ENCODE results near the gene GZF1.

Gene GZF1

GRCh38 chr20:23361476-23362391 is at the start of gene GZF1:
Gene GZF1 (plus strand): TSS chr20:23362182. CDS start chr20:23364384, 2,202 bp downstream.
- peak; percentile 98 for DNase-seq

GRCh38 chr20:23313271-23313670 is 48.7 kb upstream of the GZF1 start:
- no peak for DNase-seq

GRCh38 chr20:23314699-23315098 is 47.3 kb upstream of the GZF1 start:
- no peak for DNase-seq

DNA sequence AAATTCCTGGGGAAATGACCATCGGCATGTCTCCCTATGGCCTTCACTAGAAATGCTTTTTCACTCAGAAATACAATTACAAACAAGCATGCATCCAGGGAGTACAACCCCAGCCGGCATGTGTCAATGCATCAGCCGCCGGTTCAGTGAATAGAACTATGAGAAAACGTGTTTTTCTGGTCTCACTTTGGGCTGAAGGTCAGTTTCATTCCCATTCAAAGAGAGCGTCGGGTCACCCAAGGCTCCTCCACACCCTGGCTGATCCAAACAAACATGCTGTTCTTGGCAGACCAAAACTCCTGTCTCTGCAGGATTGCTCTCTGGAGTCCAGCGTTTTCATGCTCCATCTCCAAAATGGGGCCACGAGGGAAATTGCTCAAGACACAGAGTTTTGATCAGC is 46.9 kb upstream of the GZF1 start:
- no peak for DNase-seq

DNA sequence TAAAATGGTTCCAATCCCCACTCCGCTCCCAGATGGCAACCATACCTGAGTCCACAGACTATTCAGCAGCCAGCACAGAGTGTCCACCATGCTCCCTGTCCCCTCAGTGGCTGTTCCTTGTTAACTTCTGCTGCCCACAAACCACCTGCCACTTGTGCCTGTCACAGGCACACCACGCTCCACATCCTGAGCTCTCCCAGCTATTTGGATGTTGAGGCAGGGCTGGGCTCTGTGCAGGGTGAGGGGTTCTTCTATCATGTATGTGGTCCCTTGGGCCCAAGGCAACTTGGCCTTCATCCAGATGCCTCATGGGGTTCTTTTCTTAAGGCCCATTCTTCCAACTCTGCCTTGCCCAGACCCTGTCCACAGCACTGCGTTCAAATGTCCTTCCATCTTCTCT is 45.4 kb upstream of the GZF1 start:
- DNase-seq, result no peak

- DNase-seq, result no peak
Measured at GRCh38 chr20:23317081-23317480, 44.9 kb upstream of the GZF1 start.

DNA sequence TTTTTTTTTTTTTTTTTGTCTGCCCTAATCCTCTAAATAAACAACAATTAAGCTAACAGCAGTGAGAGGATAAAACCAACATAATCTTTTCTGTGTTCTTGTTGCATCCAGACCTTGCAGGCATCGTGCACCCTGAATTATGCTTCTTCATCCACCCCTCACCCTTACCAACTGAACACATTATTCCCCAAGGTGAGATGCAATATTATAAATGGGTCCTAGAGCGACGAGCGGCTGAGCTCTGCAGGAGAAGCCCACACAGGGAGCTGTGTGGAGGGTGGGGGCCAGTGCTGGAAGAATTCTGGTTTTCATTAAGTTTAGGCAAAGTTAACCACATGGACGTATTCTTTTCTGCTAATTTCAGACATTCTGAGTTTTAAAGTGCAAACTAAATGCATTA is 43.6 kb upstream of the GZF1 start:
- no peak for DNase-seq

GRCh38 chr20:23320317-23320716 is 41.7 kb upstream of the GZF1 start:
- DNase-seq, result peak; percentile 10

GRCh38 chr20:23325107-23325506 is 36.9 kb upstream of the GZF1 start:
- no peak for DNase-seq

DNA sequence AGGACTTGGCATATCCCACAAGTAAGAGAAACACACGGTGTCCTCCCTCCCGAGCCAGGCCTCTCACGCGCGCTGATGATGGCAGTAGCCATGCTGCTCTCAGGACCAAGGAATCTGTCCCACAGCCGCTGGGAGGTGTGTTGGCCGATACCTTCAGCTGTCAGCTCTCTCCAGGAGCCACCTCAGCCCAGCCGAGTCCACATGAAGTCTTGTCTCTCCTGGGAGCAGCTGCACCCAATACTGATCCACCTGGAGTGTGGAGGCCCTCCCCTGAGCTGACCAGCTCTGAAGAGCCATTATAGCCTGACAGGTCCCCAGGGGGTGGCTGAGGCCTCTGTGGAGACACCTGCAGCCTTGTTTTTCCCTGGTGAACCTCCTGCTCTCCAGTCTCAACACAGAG is 35.2 kb upstream of the GZF1 start:
- no peak for DNase-seq

DNA sequence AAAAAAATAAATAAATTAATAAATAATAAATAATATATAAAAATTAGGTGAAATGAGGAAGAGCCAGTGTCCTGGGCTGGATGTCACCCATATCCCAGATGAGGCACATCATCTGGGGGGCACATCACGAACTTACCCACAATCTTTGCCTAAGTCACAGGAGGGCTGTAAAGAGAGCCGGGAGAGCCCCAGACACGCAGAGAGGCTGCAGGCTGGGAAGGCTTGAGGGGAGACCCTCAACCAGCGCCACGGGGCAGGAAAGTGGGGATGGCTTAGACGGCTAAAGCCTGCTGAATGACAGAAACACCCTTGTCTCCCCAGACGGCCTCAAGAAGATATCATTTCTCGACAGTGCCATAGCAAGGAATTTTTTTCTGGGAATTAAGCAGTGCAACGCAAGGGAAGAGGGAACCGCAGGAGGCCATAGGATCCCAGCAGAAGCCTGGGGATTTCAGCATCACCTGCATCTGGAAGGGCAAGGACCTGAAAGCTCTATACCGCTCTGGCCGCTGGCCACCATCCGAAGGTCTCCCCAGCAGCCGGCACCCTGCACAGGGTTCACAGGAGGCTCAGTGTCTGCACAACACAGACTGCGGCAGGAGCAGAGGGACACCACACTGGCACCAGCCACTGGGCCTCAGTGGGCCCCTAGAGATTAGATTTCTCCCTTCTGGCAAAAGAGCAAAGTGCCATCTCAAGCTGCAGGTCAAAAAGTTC is 34.2 kb upstream of the GZF1 start:
- no peak for DNase-seq

- DNase-seq, result no peak
Measured at GRCh38 chr20:23331450-23332350, 30.3 kb upstream of the GZF1 start.

DNA sequence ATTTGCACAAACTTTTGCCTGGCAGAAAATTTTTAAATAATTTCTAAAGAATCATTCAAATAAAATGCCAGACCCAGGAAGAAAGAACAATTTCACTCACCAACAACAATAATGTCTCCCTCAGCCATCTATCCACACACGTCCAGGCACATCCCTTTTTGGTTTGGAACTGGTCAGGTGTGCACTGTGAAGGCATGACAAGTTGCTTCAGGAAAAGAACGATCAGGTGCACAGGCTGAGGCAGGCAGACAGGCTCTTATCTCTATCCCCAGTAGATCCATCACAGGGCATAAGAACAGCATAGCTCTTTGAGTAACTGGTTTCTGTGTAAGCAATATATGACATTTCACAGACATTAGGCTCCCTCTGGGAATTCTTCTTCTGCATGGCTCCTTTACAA is 29.5 kb upstream of the GZF1 start:
- DNase-seq, result no peak

DNA sequence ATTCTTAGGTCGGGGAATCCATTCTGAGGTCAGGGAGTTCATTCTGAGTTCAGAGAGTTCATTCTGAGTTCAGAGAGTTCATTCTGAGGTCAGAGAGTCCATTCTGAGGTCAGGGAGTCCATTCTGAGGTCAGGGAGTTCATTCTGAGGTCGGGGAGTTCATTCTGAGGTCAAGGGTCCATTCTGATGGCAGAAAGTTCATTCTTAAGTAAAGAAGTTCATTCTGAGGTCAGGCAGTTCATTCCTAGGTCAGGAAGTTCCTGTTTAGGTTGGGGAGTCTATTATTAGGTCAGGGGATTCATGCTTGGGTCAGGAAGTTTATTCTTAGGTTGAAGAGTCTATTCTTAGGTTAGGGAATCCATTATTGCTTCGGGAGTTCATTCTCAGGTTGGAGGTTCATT is 27.9 kb upstream of the GZF1 start:
- DNase-seq, result no peak

- DNase-seq, result no peak
Measured at GRCh38 chr20:23335521-23335920, 26.5 kb upstream of the GZF1 start.

DNA sequence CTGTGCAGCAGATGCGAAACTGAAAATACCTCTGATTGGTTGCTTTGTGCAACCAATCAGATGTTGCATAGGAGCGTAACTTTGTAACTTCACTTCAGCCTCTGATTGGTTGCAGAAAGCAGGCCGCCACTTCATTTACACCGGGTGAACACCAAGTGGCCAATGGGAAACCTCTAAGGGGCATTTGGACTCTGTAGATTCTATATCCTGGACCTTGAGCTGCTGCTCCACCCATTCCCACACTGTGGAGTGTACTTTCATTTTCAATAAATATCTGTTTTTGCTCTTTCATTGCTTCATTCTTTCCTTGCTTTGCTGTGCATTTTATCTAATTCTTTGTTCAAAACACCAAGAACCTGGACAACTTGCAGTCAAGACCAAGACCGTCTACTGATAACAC is 25.5 kb upstream of the GZF1 start:
- no peak for DNase-seq

GRCh38 chr20:23337312-23337711 is 24.7 kb upstream of the GZF1 start:
- no peak for DNase-seq

DNA sequence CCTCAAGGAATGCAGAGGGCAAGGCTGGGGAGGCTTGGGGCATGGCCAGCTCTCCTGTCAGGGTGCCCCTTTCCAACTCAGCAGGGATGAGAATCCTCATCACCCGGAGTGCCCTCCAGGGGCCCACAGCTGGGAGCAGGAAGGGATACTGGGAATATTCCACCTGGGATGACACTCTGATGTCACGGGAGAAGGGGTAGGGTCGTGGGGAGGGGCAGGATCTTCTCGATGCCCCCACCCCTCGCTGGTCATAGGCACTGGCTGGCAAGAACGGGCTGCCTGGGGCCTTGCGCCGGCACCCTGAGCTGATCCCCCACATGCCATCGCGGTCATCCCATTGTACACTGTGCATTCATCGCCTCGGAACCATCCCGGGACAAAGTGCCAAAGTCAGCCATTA is 22.0 kb upstream of the GZF1 start:
- DNase-seq, result no peak

DNA sequence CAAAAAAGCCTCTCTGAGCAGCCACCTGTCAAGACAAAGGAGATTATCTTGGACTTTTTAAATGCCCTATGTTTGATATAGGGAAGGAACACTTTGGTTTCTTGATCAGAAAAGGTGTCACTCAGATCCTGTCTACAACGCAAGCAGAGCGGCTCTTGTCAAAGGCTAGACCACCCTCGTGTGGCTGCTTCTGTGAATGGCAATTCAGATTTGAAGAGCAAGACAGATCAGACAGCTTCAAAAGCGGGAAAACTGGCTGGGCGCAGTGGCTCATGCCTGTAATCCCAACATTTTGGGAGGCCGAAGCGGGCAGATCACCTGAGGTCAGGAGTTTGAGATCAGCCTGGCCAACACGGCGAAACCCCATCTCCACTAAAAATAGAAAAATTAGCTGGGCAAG is 21.5 kb upstream of the GZF1 start:
- DNase-seq, result peak; percentile 60

- no peak for DNase-seq
Measured at GRCh38 chr20:23341073-23341472, 20.9 kb upstream of the GZF1 start.

GRCh38 chr20:23343590-23343989 is 18.4 kb upstream of the GZF1 start:
- no peak for DNase-seq

DNA sequence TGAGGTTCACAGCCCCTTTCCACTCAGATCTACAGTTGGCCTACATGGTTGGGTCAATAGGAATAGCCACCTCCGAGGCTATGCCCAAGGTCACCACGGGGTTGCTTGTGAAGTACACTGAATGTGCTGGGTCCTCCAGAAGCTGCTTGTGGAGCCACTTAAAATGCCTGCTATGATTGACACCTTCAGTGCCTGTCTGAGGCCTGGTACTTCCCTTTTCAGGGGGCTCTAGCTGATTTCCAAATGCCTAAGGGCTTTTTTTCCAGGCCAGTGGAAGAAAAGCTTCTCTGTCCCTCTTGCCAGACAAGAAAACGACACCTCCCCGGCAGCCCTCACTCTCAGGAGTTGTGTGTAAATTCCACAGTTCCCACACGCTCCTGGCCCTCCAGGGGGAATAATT is 17.6 kb upstream of the GZF1 start:
- DNase-seq, result no peak

DNA sequence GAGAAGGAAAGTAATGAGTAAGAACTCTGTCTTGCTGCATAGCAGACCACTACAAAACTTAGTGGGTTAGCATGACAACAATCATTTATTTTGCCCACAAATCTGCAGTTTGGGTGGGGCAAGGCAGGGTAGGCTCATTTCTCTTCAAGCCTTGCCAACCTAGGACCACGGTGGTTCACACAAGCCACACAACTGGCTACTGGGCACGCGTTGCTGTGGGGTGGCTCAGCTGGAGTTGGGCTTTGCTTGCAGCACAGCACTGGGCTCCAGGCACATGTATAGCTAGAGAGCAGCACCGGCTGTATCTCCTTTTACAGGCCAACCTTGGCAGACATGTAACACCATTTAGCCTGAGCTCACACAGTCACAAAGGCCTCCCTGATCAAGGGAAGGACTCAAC is 16.0 kb upstream of the GZF1 start:
- no peak for DNase-seq
